Activated T-cell treated with anti-CD3 and anti-CD28 coated beads, Interleukin-2, amount 50 U/mL, for 48 hours (primary cell): ENCODE results near the gene CTNS.
A peak's percentile ranks its signal among the peaks of the same experiment; 100 is the strongest.

Source experiments
- DNase-seq, 2 experiments: peaks; one replicate each; pipeline ENCODE4 v3.0.0-alpha.2; 2020

The CTNS gene

GRCh38 chr17:3659541-3660111 lies 23.1 kb downstream of the CTNS start:
- no peak for DNase-seq

- DNase-seq = no peak
These were observed 23.8 kb downstream of the CTNS start for GRCh38 chr17:3660311-3660891.

DNA sequence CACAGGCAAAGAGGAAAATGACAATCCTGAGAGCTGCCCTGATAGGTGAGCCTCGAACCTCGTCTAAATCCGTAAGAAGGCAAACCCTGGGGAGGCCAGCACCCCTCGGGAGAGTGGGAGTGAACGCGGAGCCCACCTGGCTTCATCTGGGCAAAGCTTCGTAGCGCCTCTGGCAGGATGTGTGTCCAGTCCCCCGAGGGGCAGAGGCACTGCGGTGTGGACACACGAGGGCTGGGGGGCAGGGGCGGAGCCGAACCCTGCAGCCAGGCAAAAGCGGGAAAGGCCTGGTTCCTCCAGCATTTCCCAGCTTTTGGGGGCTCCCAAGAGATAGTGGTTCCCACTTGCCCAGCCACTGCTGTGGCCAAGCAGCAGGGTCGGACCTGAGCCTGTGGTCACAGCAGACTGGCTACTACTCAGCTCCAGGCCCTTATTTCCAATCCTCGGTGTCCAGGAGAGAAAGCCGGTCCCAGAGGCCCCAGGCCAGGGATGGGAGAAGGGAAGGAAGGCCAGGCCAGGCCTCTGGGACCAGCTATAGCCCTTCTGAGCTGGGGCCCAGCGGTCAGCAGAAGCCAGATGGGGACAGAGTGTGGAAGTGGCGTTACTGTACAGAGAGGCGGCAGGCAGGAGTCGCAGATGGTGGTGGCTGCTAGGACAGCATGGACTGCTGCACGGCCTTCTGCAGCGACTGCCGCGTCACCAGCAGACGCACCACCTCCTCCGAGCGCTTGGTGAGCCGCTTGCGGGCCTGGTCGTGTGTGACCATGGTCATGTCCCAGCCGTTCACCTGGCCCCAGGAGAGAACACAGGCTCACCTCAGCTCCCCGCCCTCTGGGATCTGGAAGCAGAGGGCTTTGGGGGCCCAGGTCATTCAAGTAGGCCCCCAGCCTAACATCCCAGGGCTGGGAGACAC lies 26.8 kb downstream of the CTNS start:
- no peak for DNase-seq

GRCh38 chr17:3665834-3666233 lies 29.3 kb downstream of the CTNS start:
- no peak for DNase-seq

DNA sequence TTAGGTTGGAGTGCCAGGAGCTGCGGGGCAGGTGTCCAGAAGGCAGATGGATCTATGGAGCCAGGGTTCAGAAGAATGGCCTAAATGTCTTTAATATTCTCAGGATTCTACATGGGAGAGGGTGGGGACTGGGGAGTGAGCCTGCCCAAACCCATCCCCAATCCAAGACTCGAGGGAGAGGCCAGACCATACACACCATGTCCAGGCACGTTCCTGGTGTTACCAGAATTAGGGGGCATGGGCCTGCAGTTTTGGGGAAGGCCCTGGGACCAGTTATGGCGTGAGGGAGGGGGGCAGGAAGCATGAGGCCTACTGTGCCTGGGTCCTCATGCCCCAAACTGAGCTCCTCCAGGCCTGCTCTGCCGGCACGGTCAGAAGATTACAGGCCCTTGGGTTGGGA lies 30.0 kb downstream of the CTNS start:
- no peak for DNase-seq

GRCh38 chr17:3667366-3668278 lies 31.1 kb downstream of the CTNS start:
- DNase-seq = peak; percentile 27 to 35

- DNase-seq = peak; percentile 100
These were observed 31.9 kb downstream of the CTNS start, which contains the start of the genes EMC6 and TAX1BP3 for GRCh38 chr17:3668279-3669084. EMC6 (plus strand) TSS chr17:3668812; CDS start chr17:3669147, 335 bp downstream. TAX1BP3 (minus strand) TSS chr17:3668578; CDS start chr17:3668526, 52 bp downstream.

DNA sequence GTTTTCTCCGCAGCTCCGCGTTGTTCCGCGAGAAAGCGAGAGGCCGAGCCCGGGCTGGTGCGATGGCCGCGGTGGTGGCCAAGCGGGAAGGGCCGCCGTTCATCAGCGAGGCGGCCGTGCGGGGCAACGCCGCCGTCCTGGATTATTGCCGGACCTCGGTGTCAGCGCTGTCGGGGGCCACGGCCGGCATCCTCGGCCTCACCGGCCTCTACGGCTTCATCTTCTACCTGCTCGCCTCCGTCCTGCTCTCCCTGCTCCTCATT lies 32.5 kb downstream of the CTNS start:
- peak in 1 of 2 experiments; percentile 28 for DNase-seq

- DNase-seq = no peak
These were observed 33.0 kb downstream of the CTNS start for GRCh38 chr17:3669548-3669947.

GRCh38 chr17:3672571-3672970 lies 36.0 kb downstream of the CTNS start:
- no peak for DNase-seq

DNA sequence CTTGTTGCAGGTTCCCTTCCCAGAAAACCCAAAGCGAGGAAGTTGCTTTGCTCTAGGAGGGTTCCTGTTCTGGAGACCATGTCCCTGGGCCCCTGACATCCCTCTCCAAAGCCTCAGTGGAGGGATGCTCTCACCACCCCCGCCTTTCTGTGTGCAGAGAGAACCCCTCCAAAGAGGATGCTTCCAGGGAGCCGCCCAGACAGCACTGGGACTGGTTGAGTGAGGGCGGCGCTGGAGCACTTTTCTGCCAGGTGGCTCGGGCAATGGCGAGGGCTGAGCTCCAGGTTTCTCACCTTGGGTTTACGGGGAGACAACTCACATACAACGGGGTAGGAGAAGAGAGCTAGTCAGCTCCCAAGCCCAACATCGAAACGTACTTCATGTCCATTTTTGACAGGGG lies 39.3 kb downstream of the CTNS start:
- DNase-seq = no peak

DNA sequence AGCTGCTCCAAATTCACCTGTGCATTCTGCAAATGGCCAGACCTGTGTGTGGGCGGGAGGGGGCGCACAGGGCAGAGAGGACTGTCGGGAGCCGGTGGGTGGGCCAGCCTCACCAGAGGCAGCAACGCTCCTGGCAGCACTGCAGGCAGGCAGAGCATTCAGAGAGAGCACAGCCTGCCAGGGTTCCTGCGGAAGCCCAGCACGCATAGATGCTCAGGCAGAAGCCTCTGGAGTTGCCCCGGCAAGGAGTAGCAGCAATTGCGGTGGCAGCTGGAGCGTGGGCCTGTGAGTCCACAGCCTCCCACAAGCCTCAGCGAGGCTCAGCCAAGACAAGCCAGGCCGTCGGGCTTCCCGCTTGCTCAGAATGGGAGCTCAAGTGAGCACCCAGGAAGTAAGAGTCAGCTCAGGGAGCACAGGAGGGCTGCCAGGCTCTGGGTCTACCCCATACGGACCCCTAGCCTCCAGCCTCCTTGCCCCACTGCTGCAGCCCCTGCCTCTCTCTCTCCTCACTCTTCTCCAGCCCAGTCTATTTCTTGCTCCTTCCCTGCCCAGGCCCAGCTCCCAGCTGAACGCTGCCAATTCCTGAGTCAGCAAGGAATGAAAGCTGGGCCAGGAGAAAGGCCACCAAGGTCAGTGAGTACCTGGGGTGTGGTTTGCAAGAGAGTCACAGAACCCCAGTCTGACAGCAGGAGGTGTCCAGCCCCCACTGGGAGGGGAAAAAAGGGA lies 41.7 kb downstream of the CTNS start:
- DNase-seq = no peak

GRCh38 chr17:3678821-3679530 lies 42.4 kb downstream of the CTNS start:
- no peak for DNase-seq

DNA sequence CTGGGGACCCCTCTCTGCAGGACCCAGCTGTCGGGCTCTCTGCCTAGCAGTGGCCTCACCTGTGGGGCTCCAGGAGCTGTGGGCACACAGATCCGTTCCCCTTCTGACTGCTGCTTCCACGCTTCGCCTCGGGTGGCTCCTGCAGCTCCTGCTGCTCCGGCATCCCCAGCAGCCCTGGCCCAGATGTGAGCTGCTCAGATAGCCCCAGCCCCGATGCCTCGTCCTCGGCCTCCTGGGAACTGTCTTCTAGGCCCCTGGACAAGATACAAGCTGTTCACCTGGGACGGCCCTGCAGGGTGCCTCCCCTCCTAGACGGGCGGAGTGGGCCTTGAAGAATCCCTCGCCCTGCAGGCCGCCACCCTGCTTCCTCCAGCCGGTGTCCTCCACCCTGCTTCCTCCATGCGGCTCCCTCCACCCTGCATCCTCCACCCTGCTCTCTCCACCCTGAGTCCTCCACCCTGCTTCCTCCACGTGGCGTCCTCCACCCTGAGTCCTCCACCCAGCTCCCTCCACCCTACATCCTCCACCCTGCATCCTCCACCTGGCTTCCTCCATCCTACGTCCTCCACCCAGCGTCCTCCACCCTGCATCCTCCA lies 43.1 kb downstream of the CTNS start:
- DNase-seq = no peak

GRCh38 chr17:3681057-3681456 lies 44.5 kb downstream of the CTNS start:
- DNase-seq = no peak

GRCh38 chr17:3681565-3681964 lies 45.0 kb downstream of the CTNS start:
- DNase-seq = no peak

DNA sequence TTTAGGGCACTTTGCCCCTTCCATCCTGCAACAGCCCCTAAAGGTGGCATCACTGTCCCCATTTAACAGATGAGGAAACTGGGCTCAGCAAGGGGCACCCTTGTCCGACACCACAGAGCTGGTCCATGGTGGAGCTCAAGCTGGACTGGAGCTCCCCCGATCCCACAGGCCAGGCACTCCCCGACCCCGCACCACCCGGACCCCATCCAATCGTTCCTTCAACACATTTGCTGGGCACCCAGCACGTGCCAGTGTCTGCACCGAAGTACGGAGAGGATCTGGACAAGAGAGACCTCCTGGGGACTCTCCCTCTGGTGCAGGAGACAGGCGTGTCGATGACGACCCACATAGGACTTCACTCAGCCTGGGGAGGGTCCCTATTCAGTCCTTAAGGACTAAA lies 45.5 kb downstream of the CTNS start:
- no peak for DNase-seq

DNA sequence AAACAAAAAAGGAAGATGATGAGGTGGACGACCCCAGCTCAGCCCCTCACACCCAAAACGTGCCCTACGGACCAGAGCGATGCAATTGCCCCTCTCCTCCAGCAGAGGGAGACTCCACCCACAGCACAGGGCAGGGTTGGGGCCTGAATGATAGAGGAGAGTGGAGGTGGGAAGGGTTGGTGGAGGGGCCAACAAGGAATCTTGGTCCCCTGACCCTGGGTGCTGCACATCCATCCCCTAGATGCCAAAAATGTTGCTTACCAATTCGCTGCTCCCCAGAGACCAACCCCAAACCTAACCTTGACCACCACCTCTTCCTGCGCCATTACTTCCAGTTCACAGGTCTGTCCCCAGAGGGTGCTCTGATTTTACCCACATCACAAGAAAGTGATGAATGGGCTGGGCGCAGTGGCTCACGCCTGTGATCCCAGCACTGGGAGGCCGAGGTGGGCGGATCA lies 46.5 kb downstream of the CTNS start:
- peak; percentile 78 to 79 for DNase-seq

DNA sequence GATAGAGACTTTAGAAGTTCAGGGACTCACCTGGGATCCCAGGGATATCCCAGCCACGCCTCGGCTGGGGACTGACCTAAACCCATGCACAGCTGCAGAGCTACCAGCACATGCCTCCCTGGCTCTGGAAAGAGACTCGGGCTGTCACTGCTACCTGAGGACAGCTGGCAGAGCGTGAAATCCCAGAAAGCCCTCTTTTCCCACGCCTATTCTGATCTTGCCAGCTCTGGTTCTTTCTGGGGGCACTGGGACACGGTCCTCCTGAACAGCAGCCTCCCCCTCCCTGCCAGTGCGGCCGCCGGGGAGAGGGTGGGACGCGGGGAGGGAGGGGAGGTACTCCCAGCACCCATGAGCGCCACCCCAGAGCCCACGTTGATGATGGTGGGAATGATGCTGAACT lies 48.6 kb downstream of the CTNS start:
- no peak for DNase-seq

GRCh38 chr17:3688027-3688553 lies 51.5 kb downstream of the CTNS start:
- DNase-seq = no peak
